GM10847 (cell line): ENCODE measurements around the gene MMP11.

ENCODE experiments used
- POLR2A ChIP-seq: IDR thresholded peaks from 2 replicates; pipeline ENCODE4 v1.6.1; 2011; ENCODE audit not compliant: insufficient read length; ENCODE audit errors: extremely low read depth

Gene MMP11

GRCh38 chr22:23801238-23801821, 28.7 kb downstream of the MMP11 start:
- no peak for TF ChIP-seq POLR2A

DNA sequence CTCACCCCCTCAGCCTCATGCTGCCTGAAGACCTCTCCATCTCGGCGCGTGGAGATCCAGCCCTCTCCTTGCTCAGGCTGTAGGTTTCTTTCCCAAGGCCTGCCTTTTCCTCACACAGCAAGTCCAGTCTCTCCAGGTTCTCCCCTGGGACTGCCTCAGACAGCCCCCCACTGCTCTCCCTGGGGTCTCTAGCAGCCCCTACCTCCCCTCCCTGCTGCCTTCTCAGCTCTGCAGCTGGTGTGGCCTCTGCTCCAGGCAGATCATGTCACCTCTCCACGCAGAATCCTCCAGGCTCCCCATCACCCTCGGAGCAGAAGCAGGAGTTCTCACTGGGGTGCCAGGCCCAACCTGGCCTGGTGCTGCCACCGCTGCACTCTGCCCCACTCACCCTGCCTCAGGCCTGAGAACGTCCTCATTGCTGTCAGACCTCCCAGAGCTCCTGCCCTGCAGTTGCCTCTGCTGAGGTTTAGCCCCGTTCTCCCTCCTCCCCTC, 29.3 kb downstream of the MMP11 start:
- TF ChIP-seq POLR2A = no peak

- TF ChIP-seq POLR2A = peak; percentile 15
Measured at GRCh38 chr22:23803001-23803819, 30.6 kb downstream of the MMP11 start.

GRCh38 chr22:23804781-23805291, 32.2 kb downstream of the MMP11 start:
- TF ChIP-seq POLR2A = no peak

DNA sequence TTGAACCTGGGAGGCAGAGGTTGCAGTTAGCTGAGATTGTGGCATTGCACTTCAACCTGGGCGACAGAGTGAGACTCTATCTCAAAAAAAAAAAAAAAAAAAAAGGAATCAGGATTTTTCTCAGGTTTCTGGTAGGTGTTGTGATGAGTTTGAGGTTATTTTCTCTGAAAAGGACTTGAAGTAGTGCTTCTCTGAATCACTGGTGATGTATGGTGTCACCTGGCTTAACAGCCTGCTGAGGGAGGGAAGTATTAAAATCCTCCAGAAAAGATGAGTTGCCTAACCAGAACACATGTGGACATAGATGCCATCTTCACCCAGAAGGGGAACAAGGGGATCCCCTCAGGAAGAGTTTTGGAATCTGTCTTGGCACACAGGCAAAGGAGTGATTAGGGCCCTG, 34.2 kb downstream of the MMP11 start:
- no peak for TF ChIP-seq POLR2A

GRCh38 chr22:23812378-23812777, 39.7 kb downstream of the MMP11 start:
- TF ChIP-seq POLR2A = no peak

DNA sequence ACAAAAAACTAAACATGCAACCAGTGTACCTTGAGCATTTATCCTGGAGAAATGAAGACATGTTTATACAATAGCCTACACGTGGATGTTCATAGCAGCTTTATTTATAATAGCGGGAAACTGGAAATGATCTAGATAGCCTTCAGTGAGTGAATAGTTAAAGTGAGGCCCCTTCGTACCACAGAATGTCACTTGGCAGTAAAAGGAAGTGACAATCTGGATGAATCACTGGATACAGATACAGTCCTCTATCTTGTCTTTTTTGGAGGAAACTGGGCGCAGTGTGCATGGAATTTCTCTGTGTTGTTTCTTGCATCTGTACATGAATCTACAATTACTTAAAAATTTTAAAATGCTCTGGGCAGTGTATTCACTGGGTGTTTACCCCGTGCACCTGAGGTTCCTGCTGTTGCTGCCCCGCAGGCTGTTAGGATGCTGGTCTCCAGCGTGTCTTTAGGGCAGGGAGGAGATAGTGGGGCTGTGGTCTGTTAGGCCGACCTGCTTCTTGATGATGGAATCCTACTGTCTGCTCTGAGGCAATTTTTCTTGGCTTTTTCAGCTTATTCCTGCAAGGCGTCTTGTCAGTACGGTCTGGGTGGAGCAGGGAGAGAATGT, 43.0 kb downstream of the MMP11 start:
- no peak for TF ChIP-seq POLR2A

DNA sequence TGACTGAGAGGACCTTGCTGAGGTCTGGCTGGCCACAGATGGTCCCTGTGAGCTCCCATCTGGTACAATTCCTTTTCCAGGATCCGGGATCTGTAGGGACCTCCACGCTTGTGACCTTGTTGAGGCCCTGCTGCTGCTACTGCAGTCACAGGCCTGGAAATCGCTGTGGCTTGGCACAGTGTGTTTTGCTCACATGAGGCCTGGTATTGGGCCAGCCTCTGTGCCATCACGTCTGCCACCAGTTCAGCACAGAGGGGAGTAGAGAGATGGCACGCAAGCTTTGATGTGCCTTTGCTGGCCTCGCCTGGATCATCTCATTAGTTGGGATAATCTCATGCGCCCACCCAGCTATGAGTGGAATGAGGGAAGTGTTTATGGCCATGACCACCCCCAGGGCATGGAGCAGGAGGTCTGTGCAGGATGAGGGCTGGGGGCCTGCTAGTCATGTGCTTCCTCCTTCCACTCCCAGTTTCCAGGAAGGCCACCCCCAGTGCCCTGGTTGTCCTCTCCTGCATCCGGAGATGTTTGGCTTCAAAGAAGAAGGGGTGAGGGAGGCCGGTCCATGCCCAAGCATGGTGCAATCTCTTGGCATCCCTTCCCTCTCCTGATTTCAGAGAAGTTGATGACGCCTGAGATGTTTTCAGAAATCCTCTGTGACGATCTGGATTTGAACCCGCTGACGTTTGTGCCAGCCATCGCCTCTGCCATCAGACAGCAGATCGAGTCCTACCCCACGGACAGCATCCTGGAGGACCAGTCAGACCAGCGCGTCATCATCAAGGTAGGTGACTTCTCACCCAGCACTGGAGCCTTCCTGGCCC, 43.7 kb downstream of the MMP11 start:
- no peak for TF ChIP-seq POLR2A

GRCh38 chr22:23817146-23817545, 44.5 kb downstream of the MMP11 start:
- TF ChIP-seq POLR2A = no peak

DNA sequence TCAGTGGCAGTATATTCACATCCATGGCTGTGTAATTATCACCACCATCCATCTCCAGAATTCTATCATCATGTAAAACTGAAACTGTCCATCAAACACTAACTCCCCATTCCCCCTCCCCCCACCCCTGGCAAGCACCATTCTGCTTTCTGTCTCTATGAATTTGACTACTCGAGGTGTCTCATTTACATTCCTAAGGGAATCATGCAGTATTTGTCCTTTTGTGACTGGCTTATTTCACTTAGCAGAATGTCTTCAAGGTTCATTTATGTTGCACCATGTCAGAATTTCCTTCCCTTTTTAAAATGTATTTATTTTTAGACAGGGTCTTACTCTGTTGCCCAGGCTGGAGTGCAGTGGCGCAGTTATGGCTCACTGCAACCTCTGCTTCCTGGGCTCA, 45.9 kb downstream of the MMP11 start:
- no peak for TF ChIP-seq POLR2A

DNA sequence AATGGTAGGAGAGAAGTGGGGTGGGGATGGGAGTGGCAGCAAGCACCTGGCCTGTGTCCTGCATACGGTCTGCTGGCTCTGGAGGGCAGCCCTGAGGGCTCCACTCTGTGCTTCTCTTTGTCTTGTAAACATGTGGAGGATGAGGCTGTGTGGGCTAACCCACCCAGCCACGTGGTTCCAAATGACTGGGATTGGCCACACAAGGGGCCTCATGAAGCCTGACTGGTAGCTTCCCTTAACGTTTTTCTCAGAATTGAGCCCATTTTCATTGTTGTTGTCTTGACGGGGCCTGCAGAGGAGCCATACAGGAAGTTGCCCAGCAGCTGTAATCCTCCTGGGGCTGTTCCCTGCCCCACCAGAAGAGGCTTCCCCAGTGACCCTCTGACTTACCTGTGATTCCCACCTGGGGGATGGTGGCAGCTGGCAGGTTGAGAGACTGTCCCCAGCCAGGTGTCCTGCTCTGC, 48.1 kb downstream of the MMP11 start:
- no peak for TF ChIP-seq POLR2A

GRCh38 chr22:23822101-23822671, 49.5 kb downstream of the MMP11 start:
- TF ChIP-seq POLR2A = no peak

- no peak for TF ChIP-seq POLR2A
Measured at GRCh38 chr22:23823331-23823791, 50.7 kb downstream of the MMP11 start.

- no peak for TF ChIP-seq POLR2A
Measured at GRCh38 chr22:23824476-23825245, 52.0 kb downstream of the MMP11 start.
